ENCODE data around the gene CACNA1A.

DNA sequence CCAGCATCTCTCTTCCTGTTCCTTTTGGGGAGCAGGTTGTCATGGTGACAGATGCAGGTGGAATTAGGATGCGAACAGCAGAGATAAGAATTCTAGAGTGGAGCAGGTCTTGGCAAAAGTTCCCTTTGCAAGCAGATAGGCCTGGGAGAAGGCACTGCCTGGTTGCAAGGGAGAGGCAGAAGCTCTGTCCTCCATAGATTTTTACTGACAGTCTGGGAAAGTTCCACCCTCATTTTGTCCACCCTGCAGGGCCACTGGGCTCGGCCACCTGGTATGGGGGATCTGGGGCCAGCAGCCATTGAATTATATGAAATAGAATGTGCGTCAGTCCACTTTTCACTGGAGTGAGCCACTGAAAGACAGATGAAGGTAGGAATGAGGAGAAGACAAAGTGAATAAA lies 214.4 kb downstream of the CACNA1A start:
- TF ChIP-seq, protein P1, sequence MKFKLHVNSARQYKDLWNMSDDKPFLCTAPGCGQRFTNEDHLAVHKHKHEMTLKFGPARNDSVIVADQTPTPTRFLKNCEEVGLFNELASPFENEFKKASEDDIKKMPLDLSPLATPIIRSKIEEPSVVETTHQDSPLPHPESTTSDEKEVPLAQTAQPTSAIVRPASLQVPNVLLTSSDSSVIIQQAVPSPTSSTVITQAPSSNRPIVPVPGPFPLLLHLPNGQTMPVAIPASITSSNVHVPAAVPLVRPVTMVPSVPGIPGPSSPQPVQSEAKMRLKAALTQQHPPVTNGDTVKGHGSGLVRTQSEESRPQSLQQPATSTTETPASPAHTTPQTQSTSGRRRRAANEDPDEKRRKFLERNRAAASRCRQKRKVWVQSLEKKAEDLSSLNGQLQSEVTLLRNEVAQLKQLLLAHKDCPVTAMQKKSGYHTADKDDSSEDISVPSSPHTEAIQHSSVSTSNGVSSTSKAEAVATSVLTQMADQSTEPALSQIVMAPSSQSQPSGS (tag by site-specific recombination; IDR thresholded peaks at IDR 0.05; ENCODE audit: low read depth), result no peak
- TF ChIP-seq ZBTB17 (tag by site-specific recombination; IDR thresholded peaks at IDR 0.05) (no peak), ZNF121 (tag by site-specific recombination; IDR thresholded peaks at IDR 0.05) (no peak)
- TF ChIP-seq, protein P2, sequence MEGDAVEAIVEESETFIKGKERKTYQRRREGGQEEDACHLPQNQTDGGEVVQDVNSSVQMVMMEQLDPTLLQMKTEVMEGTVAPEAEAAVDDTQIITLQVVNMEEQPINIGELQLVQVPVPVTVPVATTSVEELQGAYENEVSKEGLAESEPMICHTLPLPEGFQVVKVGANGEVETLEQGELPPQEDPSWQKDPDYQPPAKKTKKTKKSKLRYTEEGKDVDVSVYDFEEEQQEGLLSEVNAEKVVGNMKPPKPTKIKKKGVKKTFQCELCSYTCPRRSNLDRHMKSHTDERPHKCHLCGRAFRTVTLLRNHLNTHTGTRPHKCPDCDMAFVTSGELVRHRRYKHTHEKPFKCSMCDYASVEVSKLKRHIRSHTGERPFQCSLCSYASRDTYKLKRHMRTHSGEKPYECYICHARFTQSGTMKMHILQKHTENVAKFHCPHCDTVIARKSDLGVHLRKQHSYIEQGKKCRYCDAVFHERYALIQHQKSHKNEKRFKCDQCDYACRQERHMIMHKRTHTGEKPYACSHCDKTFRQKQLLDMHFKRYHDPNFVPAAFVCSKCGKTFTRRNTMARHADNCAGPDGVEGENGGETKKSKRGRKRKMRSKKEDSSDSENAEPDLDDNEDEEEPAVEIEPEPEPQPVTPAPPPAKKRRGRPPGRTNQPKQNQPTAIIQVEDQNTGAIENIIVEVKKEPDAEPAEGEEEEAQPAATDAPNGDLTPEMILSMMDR (tag by site-specific recombination; IDR thresholded peaks at IDR 0.05), result no peak
- TF ChIP-seq, protein P3, sequence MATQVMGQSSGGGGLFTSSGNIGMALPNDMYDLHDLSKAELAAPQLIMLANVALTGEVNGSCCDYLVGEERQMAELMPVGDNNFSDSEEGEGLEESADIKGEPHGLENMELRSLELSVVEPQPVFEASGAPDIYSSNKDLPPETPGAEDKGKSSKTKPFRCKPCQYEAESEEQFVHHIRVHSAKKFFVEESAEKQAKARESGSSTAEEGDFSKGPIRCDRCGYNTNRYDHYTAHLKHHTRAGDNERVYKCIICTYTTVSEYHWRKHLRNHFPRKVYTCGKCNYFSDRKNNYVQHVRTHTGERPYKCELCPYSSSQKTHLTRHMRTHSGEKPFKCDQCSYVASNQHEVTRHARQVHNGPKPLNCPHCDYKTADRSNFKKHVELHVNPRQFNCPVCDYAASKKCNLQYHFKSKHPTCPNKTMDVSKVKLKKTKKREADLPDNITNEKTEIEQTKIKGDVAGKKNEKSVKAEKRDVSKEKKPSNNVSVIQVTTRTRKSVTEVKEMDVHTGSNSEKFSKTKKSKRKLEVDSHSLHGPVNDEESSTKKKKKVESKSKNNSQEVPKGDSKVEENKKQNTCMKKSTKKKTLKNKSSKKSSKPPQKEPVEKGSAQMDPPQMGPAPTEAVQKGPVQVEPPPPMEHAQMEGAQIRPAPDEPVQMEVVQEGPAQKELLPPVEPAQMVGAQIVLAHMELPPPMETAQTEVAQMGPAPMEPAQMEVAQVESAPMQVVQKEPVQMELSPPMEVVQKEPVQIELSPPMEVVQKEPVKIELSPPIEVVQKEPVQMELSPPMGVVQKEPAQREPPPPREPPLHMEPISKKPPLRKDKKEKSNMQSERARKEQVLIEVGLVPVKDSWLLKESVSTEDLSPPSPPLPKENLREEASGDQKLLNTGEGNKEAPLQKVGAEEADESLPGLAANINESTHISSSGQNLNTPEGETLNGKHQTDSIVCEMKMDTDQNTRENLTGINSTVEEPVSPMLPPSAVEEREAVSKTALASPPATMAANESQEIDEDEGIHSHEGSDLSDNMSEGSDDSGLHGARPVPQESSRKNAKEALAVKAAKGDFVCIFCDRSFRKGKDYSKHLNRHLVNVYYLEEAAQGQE (tag by site-specific recombination; IDR thresholded peaks at IDR 0.05), result no peak

Data from HEK293 (cell line).